H1 (cell line): ENCODE data around the gene EDN1. TPM values are rescaled to one million over a fixed set of nuclear protein-coding genes. Genes with fewer than 3 reads are reported as not detected.
A peak's percentile ranks its signal among the peaks of the same experiment; 100 is the strongest.

Experiments used
- CTCF ChIA-PET: fragments of 300-600 bp; sonication (Branson Sonifier 250); formaldehyde crosslinking; loops from one replicate; lab custom pipeline; 2021; ENCODE audit not compliant: partially characterized antibody; lab: Charles Lee
- POLR2A ChIA-PET: fragments of 300-600 bp; sonication (Branson Sonifier 250); formaldehyde crosslinking; loops from one replicate; lab custom pipeline; 2021; ENCODE audit warnings: inconsistent platforms; ENCODE audit not compliant: partially characterized antibody; lab: Charles Lee
- DNase-seq, 2 experiments: peaks; one replicate each; pipeline versions ENCODE4 v3.0.0 to v3.0.0-alpha.2; 2010 to 2022; ENCODE audit warnings: low spot score in 2 of 2, low read depth in 1 of 2, mixed read lengths in 1 of 2
- FAIRE-seq: peaks from 2 replicates; lab custom pipeline; 2011; peaks lifted over from hg19 to GRCh38; lab: Jason Lieb, UNC
- H2AFZ ChIP-seq: 2 replicates; pipeline ENCODE4 v1.8.1; 2012; ENCODE audit warnings: low read length, inconsistent platforms
- H2AK5ac ChIP-seq: 2 replicates; pipeline ENCODE4 v1.6.1; 2013; ENCODE audit warnings: low read depth, low read length
- H2BK120ac ChIP-seq: replicated peaks from 2 replicates; pipeline ENCODE3; 2013; ENCODE audit warnings: low read depth, low read length, inconsistent platforms
- H2BK12ac ChIP-seq: 2 replicates; pipeline ENCODE4 v1.6.1; 2013; ENCODE audit warnings: low read depth, low read length
- H2BK15ac ChIP-seq: 2 replicates; pipeline ENCODE4 v1.6.1; 2013; ENCODE audit warnings: low read length
- H2BK20ac ChIP-seq: 2 replicates; pipeline ENCODE4 v1.6.1; 2013; ENCODE audit warnings: low read length
- H2BK5ac ChIP-seq: 2 replicates; pipeline ENCODE4 v1.6.1; 2013; ENCODE audit warnings: low read depth, low read length
- H3K14ac ChIP-seq: 2 replicates; pipeline ENCODE4 v1.6.1; 2013; ENCODE audit warnings: inconsistent platforms; ENCODE audit not compliant: insufficient read length
- H3K18ac ChIP-seq: 2 replicates; pipeline ENCODE4 v1.6.1; 2013; ENCODE audit warnings: low read length; ENCODE audit errors: extremely low read depth
- H3K23ac ChIP-seq: 2 replicates; pipeline ENCODE4 v1.6.1; 2013; ENCODE audit warnings: inconsistent platforms; ENCODE audit not compliant: insufficient read length
- H3K23me2 ChIP-seq: 2 replicates; pipeline ENCODE4 v1.6.1; 2013; ENCODE audit warnings: low read depth, low read length
- H3K27ac ChIP-seq: 2 replicates; pipeline ENCODE4 v1.6.1; 2011; ENCODE audit warnings: low read depth, low read length, inconsistent platforms
- H3K27me3 ChIP-seq, 4 experiments: replicated peaks in 1 of 4; 1 replicate in 1 of 4; 2 replicates in 3 of 4; pipeline versions ENCODE4 v1.6.1 to v1.8.1; 2011 to 2013; ENCODE audit warnings: low read length in 3 of 4, mild to moderate bottlenecking in 3 of 4, inconsistent platforms in 2 of 4, mixed read lengths in 2 of 4, moderate library complexity in 1 of 4; ENCODE audit not compliant: control insufficient read depth in 3 of 4, insufficient read depth in 3 of 4; ENCODE audit errors: extremely low read depth in 1 of 4
- H3K36me3 ChIP-seq, 4 experiments: 2 replicates each; pipeline versions ENCODE4 v1.6.1 to v1.8.1; 2011 to 2013; ENCODE audit warnings: mild to moderate bottlenecking in 4 of 4, low read length in 3 of 4, moderate library complexity in 2 of 4, control low read depth in 1 of 4, inconsistent platforms in 1 of 4; ENCODE audit not compliant: insufficient read depth in 4 of 4, control insufficient read depth in 2 of 4
- H3K4ac ChIP-seq: replicated peaks from 2 replicates; pipeline ENCODE3; 2013; ENCODE audit warnings: low read length, low read depth, mixed read lengths, inconsistent platforms; ENCODE audit not compliant: insufficient read length
- H3K4me1 ChIP-seq, 4 experiments: replicated peaks in 1 of 4; 1 replicate in 1 of 4; 2 replicates in 3 of 4; pipeline versions ENCODE4 v1.6.1 to v1.8.1; 2011 to 2013; ENCODE audit warnings: low read length in 3 of 4, inconsistent platforms in 2 of 4, mixed read lengths in 1 of 4; ENCODE audit not compliant: insufficient read depth in 4 of 4, control insufficient read depth in 3 of 4
- H3K4me2 ChIP-seq, 2 experiments: 2 replicates each; pipeline versions ENCODE4 v1.6.1 to v1.8.1; 2011 to 2013; ENCODE audit warnings: low read depth in 2 of 2, low read length in 2 of 2, control low read depth in 1 of 2, inconsistent platforms in 1 of 2, mild to moderate bottlenecking in 1 of 2; ENCODE audit not compliant: insufficient read depth in 1 of 2
- H3K4me3 ChIP-seq, 4 experiments: fragments of 200-600, 300-600 bp in 1 of 4; sonication (generic), shearing (Covaris generic), sonication (Bioruptor Twin) in 1 of 4; 2 replicates each; pipeline versions ENCODE4 v1.5.1 to v1.8.1; 2011 to 2016; ENCODE audit warnings: low read length in 4 of 4, low read depth in 3 of 4, control low read depth in 2 of 4, inconsistent platforms in 2 of 4, mild to moderate bottlenecking in 2 of 4, mixed read lengths in 1 of 4, moderate library complexity in 1 of 4; ENCODE audit not compliant: insufficient read depth in 2 of 4; ENCODE audit errors: extremely low read depth in 1 of 4
- H3K56ac ChIP-seq: replicated peaks from 2 replicates; pipeline ENCODE3; 2013; ENCODE audit warnings: low read depth, mild to moderate bottlenecking, mixed read lengths, low read length, inconsistent platforms; ENCODE audit not compliant: insufficient read length
- H3K79me1 ChIP-seq: 2 replicates; pipeline ENCODE4 v1.6.1; 2013; ENCODE audit warnings: low read depth, low read length, control low read depth
- H3K79me2 ChIP-seq, 2 experiments: 2 replicates each; pipeline versions ENCODE4 v1.6.1 to v1.8.1; 2012 to 2013; ENCODE audit warnings: low read length in 2 of 2, mild to moderate bottlenecking in 2 of 2, inconsistent platforms in 1 of 2; ENCODE audit not compliant: insufficient read depth in 2 of 2, control insufficient read depth in 1 of 2
- H3K9ac ChIP-seq, 4 experiments: replicated peaks in 1 of 4; 1 replicate in 1 of 4; 2 replicates in 3 of 4; pipeline versions ENCODE4 v1.6.1 to v1.8.1; 2011 to 2013; ENCODE audit warnings: low read depth in 3 of 4, low read length in 3 of 4, control low read depth in 2 of 4, mild to moderate bottlenecking in 2 of 4, moderate library complexity in 2 of 4, inconsistent platforms in 1 of 4; ENCODE audit errors: extremely low read depth in 1 of 4
- H3K9me3 ChIP-seq, 2 experiments: 2 replicates each; pipeline versions ENCODE4 v1.6.1 to v1.8.1; 2012 to 2013; ENCODE audit warnings: mild to moderate bottlenecking in 2 of 2, moderate library complexity in 2 of 2, control low read depth in 1 of 2, inconsistent platforms in 1 of 2, low read depth in 1 of 2, low read length in 1 of 2, mixed read lengths in 1 of 2; ENCODE audit not compliant: insufficient read depth in 2 of 2
- H4K20me1 ChIP-seq, 2 experiments: replicated peaks in 1 of 2; 2 replicates each; pipeline versions ENCODE3 to v1.8.1; 2011 to 2013; ENCODE audit warnings: inconsistent platforms in 2 of 2, low read length in 2 of 2, mild to moderate bottlenecking in 1 of 2; ENCODE audit not compliant: insufficient read depth in 2 of 2, control insufficient read depth in 1 of 2
- H4K5ac ChIP-seq: 2 replicates; pipeline ENCODE4 v1.6.1; 2013; ENCODE audit warnings: low read length, low read depth, mixed read lengths, inconsistent platforms; ENCODE audit not compliant: insufficient read length
- H4K8ac ChIP-seq: 2 replicates; pipeline ENCODE4 v1.8.0; 2013; ENCODE audit warnings: mild to moderate bottlenecking, moderate library complexity, low read length, inconsistent platforms; ENCODE audit not compliant: insufficient read depth; ENCODE audit errors: extremely low read depth
- H4K91ac ChIP-seq: replicated peaks from 2 replicates; pipeline ENCODE3; 2013; ENCODE audit warnings: low read length, mixed read lengths, inconsistent platforms; ENCODE audit not compliant: insufficient read length
- BCL11A ChIP-seq, 2 experiments: IDR thresholded peaks; one replicate each; pipeline ENCODE4 v1.6.1; 2011; ENCODE audit warnings: low read depth in 2 of 2, low read length in 2 of 2, mild to moderate bottlenecking in 2 of 2
- E2F6 ChIP-seq: IDR thresholded peaks from 2 replicates; pipeline ENCODE4 v1.6.1; 2012; ENCODE audit warnings: inconsistent platforms
- TAF7 ChIP-seq: optimal IDR thresholded peaks from 2 replicates; pipeline ENCODE3; 2011; ENCODE audit warnings: low read depth, mild to moderate bottlenecking, inconsistent platforms, low read length, moderate library complexity, borderline replicate concordance
- TCF12 ChIP-seq: IDR thresholded peaks from 2 replicates; pipeline ENCODE4 v1.6.1; 2011; ENCODE audit warnings: low read depth, mild to moderate bottlenecking, low read length
- WGBS, 2 experiments: shearing (Covaris generic) in 1 of 2; methylation state at CpG; one replicate each; pipeline versions ENCODE4 v1.1.6 to v1.1.7; 2013 to 2015; ENCODE audit warnings: low lambda C conversion rate in 2 of 2, mixed read lengths in 2 of 2, inconsistent platforms in 1 of 2, low coverage in 1 of 2, missing lambda C conversion rate in 1 of 2; ENCODE audit not compliant: insufficient replicate concordance in 2 of 2, insufficient coverage in 1 of 2, insufficient read length in 1 of 2; ENCODE audit errors: extremely low coverage in 1 of 2, missing lambda C conversion rate in 1 of 2; 5-methylcytosine and 5-hydroxymethylcytosine counted together
- polyA plus RNA-seq, 7 experiments: library from polyadenylated mRNA; depleted of rRNA in 3 of 7; stranded (reverse) in 5 of 7; unstranded in 2 of 7; fragments of >200 nt in 5 of 7; fragments of 200-250 nt in 2 of 7; gene quantifications; 1 replicate in 5 of 7; 2 replicates in 1 of 7; 4 replicates in 1 of 7; pipeline versions ENCODE4 v1.2.1 to v1.2.3, GENCODE V29; 2011 to 2013; ENCODE audit warnings: missing spikeins in 2 of 7, mixed read lengths in 2 of 7
- total RNA-seq: library from RNA; stranded (reverse); fragmentation: NEBNext Ultra II Directional; extraction: Animal tissue kit (Norgen Biotek cat#: 25700); gene quantifications from 2 replicates; pipeline ENCODE4 v1.2.1, GENCODE V29; 2021

Gene EDN1
- total and polyA plus RNA-seq, 2 of the 8 experiments (the other 6 are each of a cell fraction or from before 2014, with no cell fraction given): 0.23 to 1.1 TPM

DNA sequence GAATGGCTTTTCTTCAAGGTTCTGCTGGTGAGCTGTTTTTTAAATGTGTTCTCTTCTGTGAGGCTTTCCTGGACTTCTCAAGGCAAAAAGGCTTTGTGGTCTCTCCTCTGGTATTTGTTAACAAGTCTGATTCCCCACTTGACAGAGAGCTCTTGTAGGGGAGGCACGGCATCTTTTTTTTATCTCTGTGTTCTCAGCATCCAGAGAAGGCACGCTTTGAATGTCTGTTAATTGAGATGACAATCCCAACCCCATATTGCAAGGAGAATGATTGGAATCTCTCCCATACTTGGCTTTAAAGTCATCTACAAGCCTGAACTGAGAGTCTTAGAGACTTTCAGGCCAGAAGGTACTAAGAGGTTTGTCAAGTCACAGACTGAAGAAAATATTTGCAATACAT lies 22.6 kb downstream of the EDN1 start:
- H2AFZ ChIP-seq: no peak overlapping the region; the same call in 1 of the 2 replicates
- CTCF ChIA-PET: interaction anchor here (0.7 to 2.0 kb wide), 5 partner anchors 9 to 291 kb away, joined by 3 to 8 read pairs (median 4); no protein-coding TSS in a partner anchor
- TF ChIP-seq TAF7: no peak
- no peak for TF ChIP-seq TCF12
- TF ChIP-seq BCL11A (IDR thresholded peaks at IDR 0.05; ENCODE audit: low read depth in 2 of 2, low read length in 2 of 2): no peak
- TF ChIP-seq E2F6: no peak

More for the DNA sequence above, 22.6 kb downstream of the EDN1 start:
- no peak overlapping the region for H3K4me3 ChIP-seq
- H3K27ac ChIP-seq: no peak overlapping the region
- no peak overlapping the region for H3K23ac ChIP-seq
- no peak overlapping the region for H3K14ac ChIP-seq
- H4K91ac ChIP-seq: no peak overlapping the region
- H3K56ac ChIP-seq: no peak overlapping the region
- no peak overlapping the region for H2BK120ac ChIP-seq
- H3K4me1 ChIP-seq: no peaks in the 10 kb centered on the region
- no peaks in the 10 kb centered on the region for H3K36me3 ChIP-seq
- H2BK15ac ChIP-seq: no peak overlapping the region
- no peaks in the 10 kb centered on the region for H3K79me1 ChIP-seq
- no peak overlapping the region for H3K4me2 ChIP-seq
- no peak overlapping the region for H2BK12ac ChIP-seq
- no peaks in the 10 kb centered on the region for H3K79me2 ChIP-seq
- H3K4ac ChIP-seq: no peak overlapping the region
- H2BK5ac ChIP-seq: no peak overlapping the region
- H3K18ac ChIP-seq: no peak overlapping the region
- H3K23me2 ChIP-seq: no peaks in the 10 kb centered on the region
- no peak overlapping the region for H3K9ac ChIP-seq
- DNase-seq: peak in 1 of 2 experiments; percentile 14
- POLR2A ChIA-PET: no interaction called here
- H4K20me1 ChIP-seq: no peaks in the 10 kb centered on the region
- H2AK5ac ChIP-seq: no peak overlapping the region
- H3K9me3 ChIP-seq: no peaks in the 10 kb centered on the region
- no peak overlapping the region for H4K5ac ChIP-seq
- no peak overlapping the region for H2BK20ac ChIP-seq
- 90% methylated on average over 2 of the region's 2 CpGs; no CpG with 5 or more reads in 1 of the 2 experiments for WGBS, 2 experiments
- no peak overlapping the region for H4K8ac ChIP-seq
- H3K27me3 ChIP-seq: no peaks in the 10 kb centered on the region
- FAIRE-seq: no peak
